HPDE6-E6E7 (cell line): Measurements from ENCODE around the gene NT5M.
A peak's percentile ranks its signal among the peaks of the same experiment; 100 is the strongest.

Source experiments
- DNase-seq: peaks from one replicate; pipeline ENCODE4 v3.0.0; 2011; ENCODE audit warnings: missing footprints; ENCODE audit errors: extremely low spot score

NT5M gene

GRCh38 chr17:17354560-17355349 is 51.6 kb downstream of the NT5M start:
- peak; percentile 65 for DNase-seq

DNA sequence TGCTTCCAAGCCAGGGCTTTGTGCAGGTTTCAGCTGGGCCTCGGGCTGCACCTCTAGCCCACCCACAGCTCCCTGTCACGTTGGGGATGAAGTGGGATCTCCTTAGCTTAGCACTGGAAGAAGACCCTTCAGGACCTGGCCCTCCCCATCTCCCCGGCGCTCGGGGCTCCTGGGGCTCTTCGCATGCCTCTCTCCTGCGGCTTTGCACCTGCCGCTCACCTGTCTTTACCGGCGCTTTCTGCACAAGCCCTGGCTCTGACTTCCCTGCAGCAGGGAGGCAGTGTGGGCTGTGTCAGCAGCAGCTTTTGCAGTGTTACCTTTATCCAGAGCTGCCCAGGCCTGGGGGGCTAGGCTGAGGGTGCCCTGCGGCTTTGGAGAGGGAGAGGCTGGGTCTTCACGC is 52.3 kb downstream of the NT5M start:
- no peak for DNase-seq

DNA sequence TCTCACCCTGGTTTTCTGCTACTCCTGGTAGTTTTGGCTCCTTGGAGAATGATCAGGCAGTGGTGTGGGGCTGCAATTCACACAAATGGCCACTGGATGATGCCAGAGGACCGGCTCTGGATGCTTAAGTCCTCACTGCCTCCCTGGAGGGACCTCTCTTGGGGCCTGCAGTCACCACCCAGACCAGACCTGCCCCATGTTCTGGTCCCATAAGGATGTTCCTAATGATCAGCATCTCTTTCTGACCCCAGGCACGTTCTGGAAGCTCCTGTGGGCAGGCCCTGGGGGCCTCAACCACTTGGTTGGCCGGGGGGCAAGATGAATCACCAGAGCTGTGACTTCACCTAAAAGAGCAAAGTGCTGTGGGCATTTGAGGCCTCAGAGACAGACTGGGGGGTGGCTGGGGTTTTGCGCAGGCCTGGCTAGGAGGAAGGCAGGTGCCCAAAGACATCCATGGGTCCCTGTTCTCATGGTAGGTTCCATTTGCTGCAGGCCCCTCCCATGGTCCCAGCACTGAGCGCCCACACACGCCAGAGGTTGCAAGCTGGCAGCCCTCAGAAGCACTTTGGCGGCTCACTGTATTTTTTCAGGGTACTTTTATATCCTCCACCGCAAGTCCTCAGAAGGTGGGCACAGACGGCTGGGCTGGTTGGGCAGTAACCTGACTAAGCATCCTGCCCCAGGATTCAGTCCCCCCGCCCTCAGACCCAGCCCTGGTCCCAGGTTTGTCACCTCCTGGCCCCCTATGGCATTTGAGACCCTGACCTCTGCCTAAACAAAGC is 53.2 kb downstream of the NT5M start:
- DNase-seq, result peak; percentile 79

DNA sequence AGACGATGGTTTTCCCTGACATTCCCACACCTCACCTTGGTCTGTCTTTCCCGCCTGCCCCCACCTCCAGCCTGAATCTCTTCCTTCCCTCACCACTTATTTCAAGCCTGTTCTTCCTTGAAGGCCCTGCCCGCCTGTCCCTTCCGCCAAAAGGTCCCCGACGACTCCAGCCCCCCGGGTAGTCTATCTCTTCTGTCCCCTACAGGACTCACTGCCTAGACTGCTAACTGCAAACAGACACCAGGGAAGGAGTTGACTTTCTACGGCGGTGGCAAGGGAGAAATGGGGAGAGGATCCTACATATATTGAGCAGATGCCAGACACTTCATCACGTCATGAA is 53.7 kb downstream of the NT5M start:
- no peak for DNase-seq

- DNase-seq, result no peak
Observed at GRCh38 chr17:17358060-17358751, 55.0 kb downstream of the NT5M start.

GRCh38 chr17:17358866-17359265 is 55.7 kb downstream of the NT5M start:
- no peak for DNase-seq

DNA sequence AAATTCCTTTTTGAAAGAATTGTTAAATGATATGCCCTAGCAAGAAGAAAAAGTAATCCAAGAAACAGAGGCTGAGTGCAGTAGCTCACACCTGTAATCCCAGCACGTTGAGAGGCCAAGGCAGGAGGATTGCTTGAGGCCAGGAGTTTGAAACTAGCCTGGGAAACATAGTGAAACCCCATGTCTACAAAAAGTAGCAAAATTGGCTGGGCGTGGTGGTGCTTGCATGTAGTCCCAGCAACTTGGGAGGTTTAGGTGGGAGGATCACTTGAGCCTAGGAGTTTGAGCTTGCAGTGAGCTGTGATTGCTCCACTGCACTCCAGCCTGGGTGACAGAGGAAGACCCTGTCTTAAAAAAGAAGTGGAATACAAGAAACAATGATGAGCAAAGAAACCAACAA is 56.1 kb downstream of the NT5M start:
- no peak for DNase-seq

- DNase-seq, result no peak
Observed at GRCh38 chr17:17360087-17360730, 57.0 kb downstream of the NT5M start.

GRCh38 chr17:17361543-17361866 is 58.3 kb downstream of the NT5M start:
- no peak for DNase-seq

GRCh38 chr17:17361867-17362539 is 58.8 kb downstream of the NT5M start:
- no peak for DNase-seq

GRCh38 chr17:17362540-17362930 is 59.4 kb downstream of the NT5M start:
- DNase-seq, result no peak

DNA sequence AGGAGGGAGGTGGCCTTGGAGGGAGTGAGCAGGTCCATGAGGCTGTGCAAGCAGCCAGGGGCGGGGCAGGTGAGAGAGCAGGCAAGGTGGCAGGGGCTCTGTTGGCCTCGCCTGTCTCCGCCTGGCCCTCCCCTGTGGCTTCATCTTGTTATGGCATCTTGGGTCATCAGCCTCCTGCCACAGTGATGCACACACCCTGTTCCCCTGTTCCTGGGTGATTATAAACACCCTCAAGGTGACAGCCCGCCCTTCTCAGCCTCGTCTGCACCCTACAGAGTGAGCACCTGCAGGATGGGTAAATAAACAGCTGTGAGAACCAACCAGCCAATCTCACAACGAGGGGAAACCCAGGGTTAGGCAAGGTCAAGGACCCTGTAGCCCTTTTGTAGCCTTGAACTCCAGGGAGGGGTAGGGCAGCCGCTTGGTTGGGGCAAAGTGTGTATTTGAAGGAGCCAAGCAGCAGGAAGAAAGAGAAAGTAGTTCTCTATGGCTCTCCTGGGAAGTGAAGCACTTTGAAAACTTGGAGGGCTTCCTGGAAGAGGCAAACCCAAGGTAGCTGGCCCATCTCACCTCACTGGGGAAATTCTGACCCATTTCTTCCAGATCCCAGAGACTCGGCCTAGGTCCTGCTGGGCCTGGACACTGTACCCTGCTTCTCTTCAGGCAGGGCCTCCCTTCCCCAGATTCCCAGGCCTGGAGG is 60.6 kb downstream of the NT5M start:
- no peak for DNase-seq

GRCh38 chr17:17364338-17364667 is 61.1 kb downstream of the NT5M start:
- no peak for DNase-seq

DNA sequence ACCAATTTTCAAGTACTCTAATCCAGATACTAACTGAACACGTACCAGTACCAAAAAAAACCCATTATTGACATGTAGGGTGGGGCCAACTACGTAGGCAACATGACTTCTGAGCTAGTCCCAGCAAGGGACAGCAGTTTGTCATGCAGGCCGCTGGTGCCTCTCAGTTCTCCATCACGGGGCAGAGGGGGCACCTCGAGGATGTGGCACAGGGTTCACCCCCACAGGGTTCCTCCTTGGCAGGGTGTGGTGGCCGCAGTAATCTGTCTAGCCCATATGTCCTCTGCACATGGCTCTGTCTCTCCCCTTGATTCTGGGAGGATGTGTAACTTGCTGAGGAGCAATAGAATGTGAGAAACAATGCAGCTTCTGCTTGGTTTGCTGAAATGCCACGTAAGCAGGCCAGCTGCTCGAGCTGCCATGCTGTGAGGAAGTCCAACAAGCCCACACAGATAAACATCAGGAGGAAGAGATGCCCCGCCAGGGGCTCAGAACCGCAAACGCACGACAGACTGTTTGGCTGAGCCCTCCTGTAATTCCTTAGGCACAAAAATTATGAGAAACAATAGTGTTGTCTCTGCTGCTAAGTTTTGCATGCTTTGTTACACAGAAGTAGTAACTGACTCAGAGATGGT is 62.4 kb downstream of the NT5M start:
- DNase-seq, result no peak

DNA sequence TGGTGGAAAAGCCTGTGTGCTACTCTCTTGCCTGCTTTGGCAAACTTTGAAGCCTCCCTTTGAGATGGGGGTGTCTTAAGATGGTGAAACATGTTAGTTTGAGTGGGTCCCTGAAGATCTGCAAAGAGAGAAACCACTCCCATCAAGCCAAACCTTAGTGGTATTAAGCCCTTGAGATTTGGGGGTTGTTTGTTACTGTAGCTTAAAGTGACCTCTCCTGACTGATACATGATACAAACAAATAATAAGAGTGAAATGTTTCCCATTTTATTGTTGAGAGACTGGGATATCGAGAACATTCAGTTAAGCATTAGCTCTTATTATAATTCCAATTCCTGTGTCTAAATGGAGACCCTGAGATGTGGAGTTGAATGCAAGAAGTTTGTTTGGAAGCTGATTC is 63.1 kb downstream of the NT5M start:
- DNase-seq, result no peak

GRCh38 chr17:17366941-17367875 is 64.0 kb downstream of the NT5M start:
- DNase-seq, result no peak

DNA sequence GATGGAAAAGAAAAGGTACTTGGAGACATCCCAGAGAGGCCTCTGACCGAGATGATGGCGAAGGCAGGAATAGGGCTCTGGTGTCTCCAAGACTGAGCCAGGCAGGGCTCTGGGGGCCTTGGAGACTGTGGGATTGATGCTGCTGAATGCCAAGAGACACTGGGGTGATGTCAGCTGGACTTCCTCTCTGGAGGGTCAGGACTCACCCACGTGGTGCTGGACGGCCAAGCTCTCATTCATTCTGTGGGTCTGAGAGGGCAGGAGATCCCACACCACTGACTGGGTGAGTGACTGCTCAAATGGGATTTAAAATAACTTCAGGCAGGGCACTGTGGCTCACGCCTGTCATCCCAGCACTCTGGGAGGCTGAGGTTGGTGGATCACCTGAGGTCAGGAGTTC is 64.8 kb downstream of the NT5M start:
- DNase-seq, result no peak

- no peak for DNase-seq
Observed at GRCh38 chr17:17370711-17371110, 67.5 kb downstream of the NT5M start.

GRCh38 chr17:17372856-17373520 is 69.8 kb downstream of the NT5M start:
- no peak for DNase-seq
